ENCODE measurements around the gene CDX1.

DNA sequence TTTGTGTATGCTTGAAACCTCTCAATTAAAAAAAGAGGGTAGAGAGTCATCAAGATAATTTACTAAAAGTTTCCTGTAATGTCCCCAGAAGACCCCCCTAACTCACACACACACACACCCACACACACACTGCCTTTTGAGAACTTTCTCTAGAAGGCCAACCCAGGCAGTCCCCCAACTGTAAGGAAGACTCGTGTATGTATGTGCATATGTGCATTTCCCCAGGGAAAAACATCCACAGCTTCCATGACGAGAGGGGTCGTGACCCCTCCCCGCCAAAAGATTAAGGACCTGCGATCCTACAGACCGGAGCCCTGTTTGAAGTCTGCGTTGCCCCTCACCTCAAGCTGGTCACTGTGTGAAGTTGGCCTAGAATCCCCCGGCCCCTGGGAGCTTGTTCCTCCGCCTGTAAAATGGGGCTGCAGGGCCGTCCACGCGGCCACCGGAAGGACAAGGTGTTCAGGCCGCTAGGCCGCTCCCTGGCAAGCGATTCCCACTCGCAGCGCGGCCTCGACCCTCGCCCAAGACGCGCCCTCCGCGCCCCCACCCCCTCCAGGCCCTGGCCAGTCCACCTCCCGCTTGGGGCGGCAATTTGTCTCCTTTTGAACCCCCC lies 435 bp upstream of the CDX1 start:
- TF ChIP-seq EP300 (IDR thresholded peaks at IDR 0.05) (no peak), POLR2AphosphoS5 (IDR thresholded peaks at IDR 0.05) (no peak)
